ENCODE measurements around the gene KLF6.

KLF6 gene

DNA sequence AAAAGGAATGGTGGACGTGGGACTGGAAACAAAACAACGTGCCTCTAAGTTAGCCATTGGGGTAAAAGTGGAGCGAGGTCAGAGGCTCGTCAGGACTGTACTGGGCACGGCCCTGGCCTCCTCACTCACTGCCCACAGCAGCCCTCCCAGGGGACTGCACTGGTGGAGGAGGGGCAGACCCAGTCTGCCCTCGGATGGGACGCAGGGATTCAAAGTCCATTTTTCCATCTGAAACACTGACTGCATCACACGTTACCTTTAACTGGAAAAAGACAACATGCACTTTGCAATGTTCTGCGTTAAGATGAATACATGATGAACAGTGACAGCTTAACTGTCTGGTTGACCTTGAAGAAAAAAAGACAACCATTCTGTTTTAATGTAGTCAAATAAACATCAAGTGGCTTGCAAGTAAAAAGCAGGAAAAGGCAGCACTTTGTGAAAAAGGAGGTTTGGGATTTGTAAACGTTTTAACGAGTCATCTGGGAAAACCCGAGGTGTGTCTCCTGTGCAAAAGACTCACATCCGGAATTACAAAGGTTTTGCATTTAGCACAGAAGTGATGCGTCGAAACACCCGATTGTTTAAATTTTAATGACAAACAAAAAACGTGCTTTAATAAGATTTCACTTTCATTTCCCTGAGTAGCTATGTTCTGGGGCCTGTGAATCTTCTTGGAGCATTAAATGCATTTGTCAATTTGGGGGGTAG lies 18.8 kb downstream of the KLF6 start:
- no peak for TF ChIP-seq GATA3 (IDR thresholded peaks at IDR 0.05; ENCODE audit: low read depth, low read length)
- TF ChIP-seq GATA2 (IDR thresholded peaks at IDR 0.05; ENCODE audit: low read depth, low read length), result no peak

DNA sequence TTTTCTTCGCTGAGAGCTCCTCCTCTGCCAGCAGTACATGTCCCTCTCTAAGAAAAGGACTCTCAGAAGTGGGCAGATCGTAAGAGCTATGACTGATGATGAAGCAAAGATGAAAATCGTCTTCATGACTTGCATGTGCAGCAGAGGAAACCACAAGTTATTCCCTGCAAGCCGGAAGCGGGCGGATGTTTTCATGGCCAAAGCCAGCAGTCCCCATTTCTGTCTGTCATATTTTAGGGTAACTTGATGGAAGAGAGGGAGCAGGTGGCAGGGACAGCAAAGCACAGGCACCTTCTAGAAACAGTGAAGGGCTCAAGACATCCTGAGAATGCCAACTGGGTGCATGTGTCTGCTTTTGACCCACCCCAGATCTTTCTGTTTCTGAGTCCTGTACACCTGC lies 19.9 kb downstream of the KLF6 start:
- TF ChIP-seq GATA3 (IDR thresholded peaks at IDR 0.05; ENCODE audit: low read depth, low read length) (no peak), GATA2 (IDR thresholded peaks at IDR 0.05; ENCODE audit: low read depth, low read length) (no peak)

DNA sequence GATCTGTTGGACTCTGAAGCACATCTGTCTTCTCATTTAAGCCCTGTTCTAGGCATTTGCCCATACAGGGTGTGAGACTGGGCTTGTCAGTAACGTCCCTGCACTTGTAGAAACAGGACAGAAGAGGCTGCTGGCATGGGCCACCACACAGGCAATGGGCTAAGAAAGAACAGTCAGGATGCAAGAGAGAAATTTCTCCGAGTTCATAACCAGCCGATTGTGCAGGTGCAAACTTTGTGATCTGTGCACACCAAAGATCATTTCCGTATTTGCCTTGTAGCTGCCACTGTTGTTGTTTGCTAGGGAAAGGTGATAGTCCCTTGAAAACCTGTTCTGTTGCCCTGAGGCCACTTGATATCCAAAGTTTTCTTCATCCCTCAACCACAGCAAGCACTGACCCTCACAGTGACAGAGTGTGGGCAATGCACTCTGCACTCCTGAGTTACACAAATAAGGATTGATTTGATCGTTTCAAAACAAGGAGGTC lies 20.3 kb downstream of the KLF6 start:
- TF ChIP-seq GATA3 (IDR thresholded peaks at IDR 0.05; ENCODE audit: low read depth, low read length), result no peak
- no peak for TF ChIP-seq GATA2 (IDR thresholded peaks at IDR 0.05; ENCODE audit: low read depth, low read length)

DNA sequence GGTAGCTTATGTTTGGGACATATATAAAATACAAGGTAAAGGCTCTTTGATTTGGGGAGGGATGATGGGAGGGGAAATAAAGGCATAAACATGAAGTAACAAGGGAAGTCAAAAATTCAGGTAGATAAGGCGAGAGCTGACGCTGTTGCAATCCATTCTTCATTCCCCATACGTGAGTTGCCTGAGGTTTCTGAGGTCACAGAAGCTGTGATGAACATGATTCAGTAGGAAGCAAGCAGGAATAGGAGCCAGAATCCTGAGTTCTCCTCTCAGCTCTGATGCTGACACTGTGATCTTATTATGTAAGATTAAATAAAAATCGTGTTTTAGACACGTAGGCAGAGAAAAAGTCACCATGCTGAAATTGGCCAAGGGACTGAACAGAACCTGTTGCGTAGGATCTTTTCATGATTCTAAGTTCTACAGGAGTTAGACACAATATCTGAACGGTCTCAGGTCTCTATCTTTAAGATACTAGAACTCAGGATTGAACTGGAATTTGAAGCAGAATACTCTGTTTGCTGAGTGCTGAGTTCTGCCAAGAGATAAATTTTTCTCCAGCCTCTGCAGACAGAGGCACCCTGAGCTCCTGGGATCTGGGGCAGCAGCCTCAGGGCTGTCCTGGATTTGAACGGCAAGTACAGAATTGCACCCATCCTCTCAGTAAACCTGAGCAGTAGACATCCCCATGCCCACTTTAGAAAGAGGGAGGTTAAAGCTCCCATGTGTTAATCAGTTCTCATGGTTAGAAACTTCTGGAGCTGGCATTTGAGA lies 21.0 kb downstream of the KLF6 start:
- TF ChIP-seq GATA2 (IDR thresholded peaks at IDR 0.05; ENCODE audit: low read depth, low read length), result no peak
- no peak for TF ChIP-seq GATA3 (IDR thresholded peaks at IDR 0.05; ENCODE audit: low read depth, low read length)

GRCh38 chr10:3763035-3763456 lies 22.0 kb downstream of the KLF6 start:
- TF ChIP-seq GATA2 (IDR thresholded peaks at IDR 0.05; ENCODE audit: low read depth, low read length) (no peak), GATA3 (IDR thresholded peaks at IDR 0.05; ENCODE audit: low read depth, low read length) (no peak)

- TF ChIP-seq GATA2 (IDR thresholded peaks at IDR 0.05; ENCODE audit: low read depth, low read length), result no peak
- TF ChIP-seq GATA3 (IDR thresholded peaks at IDR 0.05; ENCODE audit: low read depth, low read length), result no peak
These were observed 22.7 kb downstream of the KLF6 start for GRCh38 chr10:3762309-3762708.

GRCh38 chr10:3761904-3762303 lies 23.1 kb downstream of the KLF6 start:
- TF ChIP-seq GATA3 (IDR thresholded peaks at IDR 0.05; ENCODE audit: low read depth, low read length), result no peak
- no peak for TF ChIP-seq GATA2 (IDR thresholded peaks at IDR 0.05; ENCODE audit: low read depth, low read length)

DNA sequence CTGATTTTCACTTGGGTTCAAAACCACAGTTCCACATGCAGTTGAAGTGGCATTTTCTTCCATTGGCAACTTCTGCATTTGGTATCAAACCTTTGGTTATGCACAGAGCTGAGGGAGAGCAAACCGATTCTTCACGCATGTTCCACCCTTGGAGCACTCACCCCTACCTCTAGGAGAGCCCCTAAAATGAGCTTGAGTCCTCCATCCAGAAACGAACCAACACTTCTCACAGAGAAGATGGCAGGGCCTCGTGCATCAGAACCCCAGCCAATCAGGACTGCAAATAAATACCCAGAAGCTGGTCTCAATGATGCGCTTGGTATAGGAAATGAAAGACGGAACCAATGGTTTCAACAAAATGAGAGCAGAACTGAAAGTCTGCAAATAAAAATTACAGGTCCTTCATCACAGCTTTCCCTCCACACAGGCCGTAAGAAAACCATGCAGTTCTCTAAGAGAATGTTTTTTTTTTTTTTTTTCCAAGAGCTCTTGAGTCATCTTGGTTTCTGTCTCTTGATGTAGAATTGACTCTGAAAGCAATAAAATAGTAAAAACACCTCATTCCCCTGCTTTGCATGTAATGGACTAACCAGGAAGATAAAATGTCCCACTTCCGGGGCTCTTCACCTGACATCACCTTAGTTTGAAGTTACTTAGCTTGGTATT lies 23.9 kb downstream of the KLF6 start:
- TF ChIP-seq GATA2 (IDR thresholded peaks at IDR 0.05; ENCODE audit: low read depth, low read length) (no peak), GATA3 (IDR thresholded peaks at IDR 0.05; ENCODE audit: low read depth, low read length) (no peak)

GRCh38 chr10:3760083-3760482 lies 24.9 kb downstream of the KLF6 start:
- TF ChIP-seq GATA3 (IDR thresholded peaks at IDR 0.05; ENCODE audit: low read depth, low read length) (no peak), GATA2 (IDR thresholded peaks at IDR 0.05; ENCODE audit: low read depth, low read length) (no peak)

GRCh38 chr10:3759397-3759796 lies 25.6 kb downstream of the KLF6 start:
- TF ChIP-seq GATA2 (IDR thresholded peaks at IDR 0.05; ENCODE audit: low read depth, low read length) (no peak), GATA3 (IDR thresholded peaks at IDR 0.05; ENCODE audit: low read depth, low read length) (no peak)

GRCh38 chr10:3758491-3758970 lies 26.5 kb downstream of the KLF6 start:
- TF ChIP-seq GATA2 (IDR thresholded peaks at IDR 0.05; ENCODE audit: low read depth, low read length) (no peak), GATA3 (IDR thresholded peaks at IDR 0.05; ENCODE audit: low read depth, low read length) (no peak)

GRCh38 chr10:3757638-3758490 lies 27.1 kb downstream of the KLF6 start:
- TF ChIP-seq GATA3 (IDR thresholded peaks at IDR 0.05; ENCODE audit: low read depth, low read length), result no peak
- no peak for TF ChIP-seq GATA2 (IDR thresholded peaks at IDR 0.05; ENCODE audit: low read depth, low read length)

- no peak for TF ChIP-seq GATA3 (IDR thresholded peaks at IDR 0.05; ENCODE audit: low read depth, low read length)
- no peak for TF ChIP-seq GATA2 (IDR thresholded peaks at IDR 0.05; ENCODE audit: low read depth, low read length)
These were observed 27.8 kb downstream of the KLF6 start for GRCh38 chr10:3757250-3757637.
